NCI-H2081 (cell line): ENCODE data around the gene EIF4E1B.
A peak's percentile ranks its signal among the peaks of the same experiment; 100 is the strongest.

ENCODE experiments used
- DNase-seq, 2 experiments: peaks; one replicate each; lab custom pipeline; 2025; lab: John Stamatoyannopoulos, UW

EIF4E1B gene

GRCh38 chr5:176647030-176647842 is 16.8 kb downstream of the EIF4E1B start, which contains the start of gene TSPAN17:
TSPAN17 (plus strand) TSS chr5:176647484; CDS start chr5:176647616, 132 bp downstream.
- peak; percentile 97 to 99 for DNase-seq

DNA sequence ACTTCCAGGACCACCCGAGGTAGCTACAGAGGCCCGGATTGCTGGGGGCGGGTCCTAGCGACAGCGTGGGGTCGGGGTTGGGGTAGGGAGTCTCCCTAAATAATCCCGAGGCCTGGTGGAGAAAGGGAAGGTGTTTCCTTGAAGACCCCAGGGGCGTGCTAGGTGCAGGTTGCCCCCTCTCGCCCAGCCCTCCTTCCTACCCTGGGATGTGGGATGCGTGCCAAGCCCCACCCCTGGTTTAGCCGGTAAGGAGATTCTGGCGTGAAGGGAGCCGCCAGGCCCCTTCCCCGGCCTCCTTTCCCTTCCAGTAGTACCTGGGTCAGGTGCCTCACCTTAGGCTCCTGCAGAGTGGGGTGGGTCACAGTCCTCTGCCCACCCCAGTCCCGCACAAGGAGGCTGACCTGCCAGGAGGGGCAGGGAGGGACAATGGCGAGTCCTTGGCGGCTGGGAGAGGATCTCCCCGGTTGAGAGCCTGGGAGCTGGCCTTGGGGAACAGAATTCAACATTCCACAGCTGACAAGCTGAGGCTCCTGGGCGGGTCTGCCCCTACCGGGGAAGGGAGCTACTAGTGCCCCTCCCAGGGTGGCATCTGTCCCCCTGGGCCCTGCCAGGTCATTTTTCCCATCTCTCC is 17.5 kb downstream of the EIF4E1B start:
- DNase-seq = peak in 1 of 2 experiments; percentile 13

DNA sequence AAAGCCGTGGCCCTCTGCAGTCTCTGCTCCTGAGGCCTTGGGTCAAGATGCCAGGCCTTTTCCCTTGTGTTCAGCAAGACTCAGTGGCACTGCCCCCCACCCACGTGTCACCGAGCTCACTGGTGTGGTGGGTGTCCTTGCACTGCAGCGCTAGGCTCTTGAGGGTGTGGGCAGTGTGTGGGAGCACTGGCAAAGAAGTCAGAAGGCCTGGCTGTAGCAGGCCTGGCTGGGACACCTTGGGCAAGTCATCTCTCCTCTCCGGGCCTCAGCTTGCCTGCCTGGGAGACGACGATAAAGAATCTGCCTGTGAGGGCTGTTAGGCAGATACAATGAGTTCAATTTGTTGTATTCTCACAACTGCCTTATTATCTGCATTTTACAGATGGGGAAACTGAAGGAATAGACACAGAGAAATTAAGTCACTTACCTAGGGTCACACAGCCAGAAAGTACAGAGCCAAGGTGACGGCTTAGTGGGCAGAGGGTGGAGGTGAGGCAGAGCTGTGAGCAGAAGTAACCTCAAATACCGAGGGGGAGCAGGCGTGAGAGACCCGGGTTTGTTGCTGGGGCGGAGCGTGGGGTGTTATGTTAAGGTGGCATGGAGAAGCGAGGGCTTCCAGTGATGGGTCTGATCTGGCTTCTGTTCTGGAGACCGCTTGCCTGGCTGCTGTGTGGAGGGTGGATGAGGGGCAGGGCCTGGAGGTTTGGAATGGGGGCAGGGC is 18.2 kb downstream of the EIF4E1B start:
- DNase-seq = no peak

DNA sequence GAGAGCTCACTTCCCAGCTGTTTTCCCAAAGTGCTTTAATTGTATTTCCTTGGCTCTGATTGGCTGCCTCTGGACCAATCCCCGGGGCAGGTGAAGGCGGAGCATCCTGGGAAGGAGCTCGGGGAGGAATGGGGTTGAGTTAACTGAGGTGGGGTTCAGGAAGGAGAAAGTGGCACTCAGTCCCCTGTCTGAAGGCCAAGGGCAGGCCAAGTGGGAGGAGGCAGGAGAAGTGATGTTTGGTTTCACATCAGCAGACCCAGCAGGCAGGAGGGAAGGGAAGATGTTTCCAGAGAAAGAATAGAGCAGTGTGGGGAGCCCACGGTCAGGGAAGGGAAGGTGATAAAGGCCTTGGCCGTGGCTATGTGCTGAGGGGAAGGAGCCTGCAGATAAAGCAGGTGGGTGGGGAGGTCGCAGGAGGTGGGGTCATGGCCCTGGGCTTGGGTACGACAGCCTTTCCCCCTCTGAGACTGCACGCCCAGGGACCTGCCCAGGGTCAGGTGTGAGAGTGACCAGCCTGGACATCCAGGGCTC is 19.9 kb downstream of the EIF4E1B start:
- no peak for DNase-seq

- no peak for DNase-seq
Measured at GRCh38 chr5:176651472-176651980, 21.1 kb downstream of the EIF4E1B start.

DNA sequence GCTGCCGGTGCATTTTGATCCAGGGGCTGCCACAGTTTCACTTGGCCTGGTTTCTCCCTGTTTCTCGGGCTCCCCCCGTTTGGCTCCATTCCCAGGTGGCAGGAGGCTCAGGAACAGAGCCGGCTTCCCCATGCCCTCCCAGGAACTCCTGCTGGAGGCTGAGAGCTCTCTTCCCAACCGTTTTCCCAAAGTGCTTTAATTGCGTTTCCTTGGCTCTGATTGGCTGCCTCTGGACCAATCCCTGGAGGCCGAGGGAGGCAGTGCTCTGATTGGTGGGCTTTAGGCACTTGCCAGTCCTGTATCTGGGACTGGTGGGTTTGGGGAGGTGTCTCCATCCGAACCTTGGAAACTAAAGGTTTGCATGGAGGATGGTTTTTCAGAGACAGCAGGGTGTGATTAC is 21.7 kb downstream of the EIF4E1B start:
- DNase-seq = peak in 1 of 2 experiments; percentile 6

GRCh38 chr5:176653401-176654385 is 23.2 kb downstream of the EIF4E1B start:
- peak in 1 of 2 experiments; percentile 12 for DNase-seq

DNA sequence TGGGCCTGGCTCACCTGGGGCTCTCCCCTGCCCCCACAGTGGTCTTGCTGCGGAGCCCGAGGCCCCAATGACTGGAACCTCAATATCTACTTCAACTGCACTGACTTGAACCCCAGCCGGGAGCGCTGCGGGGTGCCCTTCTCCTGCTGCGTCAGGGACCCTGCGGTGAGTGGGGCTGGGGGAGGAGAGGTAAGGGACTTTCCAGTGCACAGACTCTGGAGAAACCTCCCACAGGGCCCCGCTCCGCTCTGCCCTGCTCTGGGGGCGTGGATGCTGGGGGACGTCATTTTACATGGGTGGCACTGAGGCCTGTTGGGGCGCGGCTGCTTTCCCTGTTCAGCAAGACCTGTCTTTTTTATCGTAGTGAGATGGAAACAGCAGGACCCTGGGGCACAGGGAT is 24.4 kb downstream of the EIF4E1B start:
- no peak for DNase-seq

GRCh38 chr5:176656467-176656990 is 26.1 kb downstream of the EIF4E1B start:
- DNase-seq = no peak

DNA sequence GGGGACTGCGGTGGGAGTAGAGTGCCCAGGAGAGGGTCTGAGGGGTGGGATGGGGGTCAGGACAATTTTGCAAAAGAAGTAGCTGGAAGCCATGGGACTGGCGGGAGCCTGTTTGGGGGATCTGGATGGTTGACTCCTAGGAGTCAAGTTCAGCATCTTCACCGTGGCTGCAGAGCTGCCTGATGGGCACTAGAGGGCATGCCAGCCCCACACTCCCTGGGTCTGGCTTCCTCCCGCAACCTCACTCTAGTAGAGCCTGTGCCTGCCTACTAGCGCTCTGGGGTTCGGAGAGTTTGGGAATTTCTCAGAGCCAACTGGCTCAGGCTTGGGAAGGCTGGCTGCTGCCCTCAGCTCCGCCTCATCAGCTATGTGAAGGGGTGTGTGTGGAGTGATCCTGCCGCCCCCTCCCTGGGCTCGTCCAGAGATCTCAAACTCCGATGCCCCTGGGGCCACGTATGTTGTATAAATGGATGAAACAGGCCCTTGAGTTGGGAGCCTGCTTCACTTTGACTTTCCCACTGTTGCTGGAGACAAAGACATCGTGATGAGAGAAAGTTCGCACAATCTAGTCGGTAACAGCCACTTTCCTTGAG is 27.6 kb downstream of the EIF4E1B start:
- peak; percentile 57 to 65 for DNase-seq

DNA sequence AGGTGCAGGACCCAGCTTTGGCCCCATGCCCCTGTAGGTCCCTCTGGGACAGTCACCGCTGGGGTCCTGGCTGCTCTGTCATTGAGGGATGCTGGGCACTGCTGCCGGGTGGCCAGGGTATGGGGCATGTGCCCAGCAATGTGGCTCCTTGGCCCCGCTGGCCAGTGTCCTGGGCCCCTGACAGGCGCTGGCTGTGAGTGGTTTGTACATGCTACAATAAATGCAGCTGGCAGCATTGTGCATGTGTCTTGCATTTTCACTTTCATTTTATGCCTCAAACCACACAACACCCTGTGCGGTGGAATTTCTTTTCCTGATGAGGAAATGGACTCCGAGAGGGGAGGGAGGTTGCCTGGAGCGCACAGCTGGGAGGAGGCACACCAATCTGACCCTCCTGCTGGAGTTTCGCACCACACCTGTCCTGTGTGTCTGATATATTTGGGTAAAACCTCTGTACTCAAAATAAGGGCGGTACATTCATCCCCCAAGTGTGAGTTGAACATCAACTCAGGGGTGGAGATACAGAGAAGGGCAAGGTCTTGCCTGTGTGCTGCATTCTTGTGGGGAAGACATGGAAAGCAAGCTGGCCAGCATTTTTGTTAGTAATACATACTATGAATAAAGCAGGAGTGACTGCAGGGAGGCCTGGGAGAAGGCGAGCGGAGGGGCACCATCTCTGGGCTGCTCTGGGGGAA is 28.5 kb downstream of the EIF4E1B start:
- no peak for DNase-seq

DNA sequence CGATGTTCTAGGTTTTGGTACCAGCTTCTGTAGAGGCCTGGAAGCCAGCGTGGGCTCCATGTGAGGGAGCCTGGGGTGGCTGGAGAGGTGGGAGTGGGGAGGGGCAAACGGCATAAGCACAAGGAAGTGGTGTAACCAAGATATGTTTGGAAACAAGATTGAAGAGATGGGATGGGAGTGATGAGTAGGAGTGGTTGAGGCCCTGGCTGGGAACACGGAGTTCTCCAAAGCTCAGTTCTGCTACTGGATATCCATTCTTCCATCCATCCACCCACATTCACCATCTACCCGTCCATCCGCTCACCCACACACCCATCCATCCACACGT is 29.0 kb downstream of the EIF4E1B start:
- no peak for DNase-seq

GRCh38 chr5:176659860-176660461 is 29.5 kb downstream of the EIF4E1B start:
- DNase-seq = no peak

DNA sequence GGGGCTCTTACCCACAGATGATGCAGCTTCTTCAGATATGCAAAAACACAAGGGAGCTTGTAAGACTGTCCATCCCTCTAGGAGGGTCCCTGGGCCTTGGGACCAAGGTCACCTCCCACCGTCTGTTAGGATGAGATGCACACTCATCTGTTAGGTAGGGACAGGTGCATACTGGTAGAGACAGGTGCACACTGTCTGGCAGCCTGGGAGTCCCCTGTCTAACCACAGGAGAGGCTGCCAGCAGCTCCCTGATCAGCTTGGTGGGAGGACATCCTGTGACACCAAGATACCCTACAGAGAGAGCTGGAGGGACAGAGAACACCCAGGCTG is 30.0 kb downstream of the EIF4E1B start:
- no peak for DNase-seq

GRCh38 chr5:176660860-176661641 is 30.6 kb downstream of the EIF4E1B start:
- DNase-seq = peak; percentile 71 to 77

DNA sequence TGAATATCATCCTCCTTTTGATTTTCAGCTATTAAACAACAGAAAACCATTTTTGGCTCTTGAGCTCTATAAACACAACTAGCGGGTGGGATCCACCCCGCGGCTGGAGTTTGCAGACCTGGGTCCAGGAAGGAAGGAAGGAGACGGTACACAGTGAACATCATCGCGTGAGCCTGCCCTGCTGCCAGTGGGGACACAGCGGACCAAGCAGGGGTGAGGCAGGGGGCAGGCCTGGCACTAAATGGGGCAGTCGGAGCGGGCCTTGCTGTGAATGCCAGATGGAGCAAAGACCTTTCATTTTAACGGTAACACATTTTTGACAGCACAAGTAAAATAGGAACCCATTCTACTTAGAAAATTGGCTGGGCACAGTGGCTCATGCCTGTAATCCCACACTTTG is 31.2 kb downstream of the EIF4E1B start:
- DNase-seq = no peak

- no peak for DNase-seq
Measured at GRCh38 chr5:176662371-176663333, 32.2 kb downstream of the EIF4E1B start.

- DNase-seq = no peak
Measured at GRCh38 chr5:176663566-176663965, 33.1 kb downstream of the EIF4E1B start.
